Lower leg skin (tissue), 4 donors: ENCODE measurements around the gene SLC4A8. TPM values are rescaled to one million over a fixed set of nuclear protein-coding genes. Genes with fewer than 3 reads are reported as not detected.
"Not testable (repeated sequence)": the region's sequence is repeated elsewhere in the genome, so short reads cannot be mapped to it uniquely, and the experiment has no call there.

ENCODE experiments used
- DNase-seq, 2 donors: peaks; one replicate each; pipeline ENCODE4 v3.0.0-alpha.2; 2019; ENCODE audit warnings: low spot score in 2 of 2
- H3K4me3 ChIP-seq: fragments of 200-600 bp; sonication (generic); 2 replicates; pipeline ENCODE4 v1.5.1; 2017; ENCODE audit warnings: mild to moderate bottlenecking, low read depth; ENCODE audit not compliant: poor library complexity, severe bottlenecking
- CTCF ChIP-seq, 3 donors: fragments of 450-650 bp; IDR thresholded peaks; one replicate each; pipeline ENCODE4 v1.5.1; 2016; ENCODE audit warnings: antibody characterized with exemption in 3 of 3, mild to moderate bottlenecking in 3 of 3, moderate library complexity in 2 of 3
- POLR2A ChIP-seq, 2 donors: fragments of 450-650 bp; IDR thresholded peaks; one replicate each; pipeline ENCODE4 v1.6.1; 2016 to 2017; ENCODE audit warnings: antibody characterized with exemption in 2 of 2, mild to moderate bottlenecking in 1 of 2, moderate library complexity in 1 of 2
- WGBS, 2 donors: methylation state at CpG; one replicate each; pipeline ENCODE4 v1.1.5; 2018; 5-methylcytosine and 5-hydroxymethylcytosine counted together
- intact Hi-C: fragments of 100-400 bp; cut with DNase I; formaldehyde crosslinking; loops from one replicate; pipeline ENCODE4 v1.15.0; 2023; ENCODE audit warnings: low total_unique reads
- total RNA-seq, 4 donors: library from RNA; depleted of rRNA; stranded (reverse); fragments of >200 nt; gene quantifications; one replicate each; pipeline ENCODE4 v1.1.0, GENCODE V29; 2016

SLC4A8 gene
- total RNA-seq, 4 donors from 2014 or later: 0.04 to 0.13 (median 0.06) TPM

- intact Hi-C loops: no loop called here
- no peak for DNase-seq
- no peak overlapping the region for H3K4me3 ChIP-seq
- TF ChIP-seq CTCF (IDR thresholded peaks at IDR 0.05) (no peak), POLR2A (IDR thresholded peaks at IDR 0.05) (no peak)
- WGBS, 2 donors: 37 to 41% methylated on average over 3 of the region's 3 CpGs
Observed at GRCh38 chr12:51449580-51450246, 25.1 kb downstream of the SLC4A8 start.

- intact Hi-C loops: no loop called here
- 37 to 55% methylated on average over 1 of the region's 1 CpG for WGBS, 2 donors
- no peak overlapping the region for H3K4me3 ChIP-seq
- DNase-seq: no peak
- TF ChIP-seq CTCF (IDR thresholded peaks at IDR 0.05) (no peak), POLR2A (IDR thresholded peaks at IDR 0.05) (no peak)
Observed at GRCh38 chr12:51450333-51450732, 25.7 kb downstream of the SLC4A8 start.

- no peak overlapping the region for H3K4me3 ChIP-seq
- intact Hi-C loops: no loop called here
- no peak for TF ChIP-seq POLR2A (IDR thresholded peaks at IDR 0.05)
- no peak for TF ChIP-seq CTCF (IDR thresholded peaks at IDR 0.05)
- DNase-seq: no peak
- whole genome bisulfite sequencing, 2 donors: 82 to 90% methylated on average over 11 of the region's 11 CpGs
Observed at GRCh38 chr12:51450806-51451205, 26.2 kb downstream of the SLC4A8 start.

GRCh38 chr12:51454016-51454415 lies 29.4 kb downstream of the SLC4A8 start:
- intact Hi-C loops, H3K4me3 ChIP-seq, DNase-seq: not testable (repeated sequence)
- 89 to 90% methylated on average over 7 of the region's 7 CpGs for WGBS, 2 donors

- H3K4me3 ChIP-seq, intact Hi-C loops, DNase-seq: not testable (repeated sequence)
- 47 to 61% methylated on average over 6 of the region's 6 CpGs for WGBS, 2 donors
Observed at GRCh38 chr12:51455050-51455449, 30.4 kb downstream of the SLC4A8 start.

GRCh38 chr12:51458635-51459034 lies 34.0 kb downstream of the SLC4A8 start:
- TF ChIP-seq CTCF (IDR thresholded peaks at IDR 0.05) (no peak), POLR2A (IDR thresholded peaks at IDR 0.05) (no peak)
- intact Hi-C loops: no loop called here
- H3K4me3 ChIP-seq: no peak overlapping the region

GRCh38 chr12:51460519-51460918 lies 35.9 kb downstream of the SLC4A8 start:
- intact Hi-C loops: no loop called here
- no peak overlapping the region for H3K4me3 ChIP-seq
- no peak for DNase-seq
- 80 to 83% methylated on average over 2 of the region's 2 CpGs for WGBS, 2 donors
- no peak for TF ChIP-seq POLR2A (IDR thresholded peaks at IDR 0.05)
- TF ChIP-seq CTCF (IDR thresholded peaks at IDR 0.05): no peak

More at GRCh38 chr12:51458635-51459034, 34.0 kb downstream of the SLC4A8 start:
- DNase-seq: no peak
